SKM-1 (cell line): ENCODE data around the gene B3GAT2.
A peak's percentile ranks its signal among the peaks of the same experiment; 100 is the strongest.

Experiments
- DNase-seq: peaks from one replicate; lab custom pipeline; 2025; ENCODE audit not compliant: unreplicated experiment; lab: John Stamatoyannopoulos, UW

B3GAT2 gene

DNA sequence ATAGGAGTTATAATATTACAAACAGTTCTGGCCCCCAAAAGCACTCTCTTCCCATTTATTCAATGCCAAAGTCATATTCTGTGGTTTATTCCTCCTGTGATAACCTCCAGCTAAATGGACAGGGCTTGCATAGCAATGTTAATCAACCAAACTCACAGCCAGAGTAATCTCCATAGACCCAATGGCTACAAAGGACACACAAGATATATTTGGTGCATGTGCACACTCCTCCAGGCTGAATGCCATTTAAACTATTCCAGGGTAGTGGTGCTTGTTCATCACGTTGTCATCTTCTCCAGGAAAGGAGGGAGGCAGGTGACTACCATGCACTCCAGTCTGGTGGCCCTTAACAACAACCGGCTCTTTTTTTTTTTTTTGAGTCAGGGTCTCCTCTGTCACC lies 56.8 kb downstream of the B3GAT2 start:
- no peak for DNase-seq

DNA sequence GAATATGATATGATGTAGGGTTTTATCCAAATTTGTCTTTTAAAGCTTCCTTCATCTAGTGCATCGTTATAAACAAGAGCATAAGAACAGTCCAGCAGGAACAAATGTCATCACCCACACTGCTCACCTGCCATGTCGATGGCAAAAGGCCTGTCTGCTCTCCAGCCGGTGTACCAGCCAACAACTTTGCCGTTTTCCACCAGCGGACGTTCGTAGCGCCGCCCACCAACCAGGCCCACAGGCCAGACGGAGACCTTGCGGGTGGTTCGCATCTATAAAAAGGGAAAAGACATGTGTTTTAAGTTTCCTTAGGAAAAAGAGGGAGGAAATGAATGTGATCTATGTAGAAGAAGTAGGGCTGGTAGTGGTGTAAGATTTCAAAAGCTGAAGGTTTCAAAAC lies 62.9 kb downstream of the B3GAT2 start:
- no peak for DNase-seq

DNA sequence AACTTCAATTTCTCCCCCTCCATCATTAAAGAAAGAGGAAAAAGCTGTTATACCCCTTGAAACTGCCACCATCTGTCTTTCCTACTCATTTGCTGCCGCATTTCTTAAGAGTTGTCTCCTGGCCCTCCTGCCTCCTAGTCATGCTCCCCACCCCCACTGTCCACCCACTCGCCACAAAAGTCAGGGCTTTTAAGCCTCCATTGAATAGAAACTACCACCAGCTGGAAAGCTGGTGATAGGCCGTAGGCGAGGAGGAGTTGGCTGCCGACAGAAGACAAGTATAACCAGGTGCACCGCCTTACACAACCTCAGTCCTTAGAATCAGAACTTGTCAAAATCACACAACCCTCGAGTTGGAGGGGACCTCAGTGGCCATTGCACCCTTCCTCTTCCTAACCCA lies 67.6 kb downstream of the B3GAT2 start:
- no peak for DNase-seq

DNA sequence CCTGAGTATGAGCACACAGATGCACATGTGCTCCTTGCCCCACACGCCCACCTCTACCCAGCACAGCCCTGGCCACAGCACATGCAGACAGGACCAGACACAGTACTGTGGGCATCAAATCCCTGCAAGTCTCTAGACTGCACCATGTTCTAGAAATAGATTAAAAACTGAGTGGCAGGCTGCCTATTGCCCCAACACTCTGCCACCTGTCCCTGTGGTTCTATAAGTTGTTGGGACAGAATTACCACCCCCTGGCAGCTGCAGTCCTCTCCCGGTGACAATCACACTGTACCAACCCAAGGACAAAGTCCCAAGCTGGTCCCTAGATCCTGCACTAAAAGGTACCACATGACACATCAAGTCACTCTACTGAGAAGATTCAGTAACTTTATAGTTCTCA lies 70.2 kb downstream of the B3GAT2 start:
- DNase-seq: no peak

DNA sequence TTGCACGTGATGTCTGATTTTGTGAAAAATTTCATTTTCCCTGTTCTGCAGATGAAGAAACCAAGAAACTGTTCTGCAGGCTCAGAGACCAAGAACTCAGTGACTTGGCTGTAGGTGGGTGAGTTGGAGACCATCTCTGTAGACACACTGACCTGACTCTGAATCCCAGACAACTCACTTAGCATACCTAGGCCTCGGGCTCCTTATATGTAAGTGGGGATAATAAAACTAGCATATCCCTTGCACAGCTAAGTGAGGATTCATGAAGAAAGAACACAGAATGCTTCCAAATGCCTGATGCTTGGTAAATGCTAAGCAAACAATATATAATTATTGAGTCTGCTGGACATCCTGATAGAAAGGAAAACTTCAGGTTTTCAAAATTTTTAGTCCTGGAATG lies 70.8 kb downstream of the B3GAT2 start:
- no peak for DNase-seq

DNA sequence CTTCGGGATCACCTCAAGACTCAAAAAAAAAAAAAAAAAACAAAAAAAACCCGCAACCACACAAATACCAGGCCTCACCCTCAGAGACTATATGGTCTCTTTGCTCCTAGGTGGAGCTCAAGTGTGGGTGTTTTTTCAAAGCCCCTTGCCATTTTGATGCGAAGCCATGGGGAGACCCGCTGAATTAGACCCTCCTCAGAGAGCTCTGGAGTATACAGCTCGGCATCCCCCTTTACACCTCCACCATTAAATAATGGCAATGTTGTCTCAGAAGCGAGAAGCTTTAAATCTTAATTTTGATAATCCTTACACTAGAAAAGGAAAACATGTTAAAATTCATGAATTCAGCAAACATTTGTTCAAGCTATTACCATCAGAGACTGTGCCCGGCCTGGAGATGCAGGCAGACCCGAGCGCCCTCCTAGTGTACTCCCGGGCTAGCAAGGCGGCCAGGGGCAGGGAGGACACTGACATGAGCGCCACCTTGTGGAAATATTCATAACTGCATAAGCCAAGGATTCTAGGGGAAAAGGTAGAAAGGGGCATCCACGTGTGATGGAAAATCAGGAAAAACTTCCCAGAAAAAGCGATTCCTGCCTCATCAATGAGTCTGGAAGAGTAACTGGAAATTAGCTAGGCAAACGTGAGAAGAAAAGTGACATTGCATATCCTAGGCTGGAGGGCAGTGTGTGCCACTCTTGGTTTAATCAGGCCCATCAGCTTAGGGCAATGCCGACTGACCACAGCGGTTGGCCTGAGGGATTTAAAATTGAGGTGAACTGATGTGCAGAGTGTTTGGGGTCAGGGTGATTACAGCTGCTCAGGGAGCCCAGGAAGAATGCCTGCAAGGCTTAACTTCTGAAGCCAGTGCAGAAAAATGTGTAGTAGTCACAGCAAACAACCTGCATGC lies 72.5 kb downstream of the B3GAT2 start:
- DNase-seq: peak; percentile 22

DNA sequence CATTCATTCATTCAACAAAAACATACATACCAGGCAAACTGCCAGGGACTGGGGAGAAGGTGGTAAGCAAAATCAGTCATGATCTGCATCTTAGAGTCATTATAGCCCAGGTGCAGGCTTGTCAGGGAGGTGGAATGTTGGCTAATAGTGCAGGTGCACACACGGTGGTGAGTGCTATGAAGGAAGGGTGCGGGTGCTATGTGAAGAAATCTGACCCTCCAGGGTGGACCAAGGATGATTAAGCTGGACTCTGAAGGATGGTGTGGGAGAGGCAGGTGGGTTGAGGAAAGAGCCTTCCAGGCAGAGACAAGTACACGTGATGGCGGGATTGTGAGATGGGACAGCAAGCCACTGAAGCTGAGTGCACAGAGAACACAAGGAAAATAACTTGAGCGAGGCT lies 77.4 kb downstream of the B3GAT2 start:
- no peak for DNase-seq

DNA sequence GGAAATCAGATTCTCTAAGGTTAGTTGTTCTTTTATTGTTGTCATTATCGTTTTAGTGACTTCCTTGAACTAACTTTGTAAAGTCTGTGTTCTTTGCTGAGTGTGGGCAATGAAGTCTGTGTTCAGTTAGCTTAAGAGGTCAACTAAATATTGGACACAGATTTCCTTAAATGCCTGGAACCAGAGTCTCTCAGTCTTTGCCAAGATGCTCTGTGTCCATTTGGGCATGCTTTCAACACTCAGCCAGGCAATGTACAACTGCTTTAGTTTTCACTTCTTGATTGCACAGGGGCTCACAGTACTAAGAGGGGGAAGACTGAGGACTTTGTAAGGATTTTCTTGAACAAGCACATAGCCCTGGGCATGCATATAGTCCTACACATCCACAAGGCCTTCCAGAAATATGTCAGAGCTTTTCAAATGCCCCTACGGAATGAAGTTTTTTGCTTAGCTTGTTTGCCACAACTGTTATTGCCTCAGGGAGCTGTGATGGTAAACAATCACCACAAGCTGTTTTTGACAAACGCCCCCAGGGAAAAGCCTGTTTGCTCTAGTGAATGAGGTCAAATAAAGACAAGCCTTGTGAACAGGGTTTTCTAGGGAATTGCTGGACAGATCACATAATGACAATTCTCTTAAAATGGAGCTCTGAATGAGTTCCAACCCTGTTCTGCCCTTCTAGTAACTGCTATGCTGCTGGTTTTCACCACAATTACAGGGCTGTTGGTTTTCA lies 82.5 kb downstream of the B3GAT2 start:
- no peak for DNase-seq

DNA sequence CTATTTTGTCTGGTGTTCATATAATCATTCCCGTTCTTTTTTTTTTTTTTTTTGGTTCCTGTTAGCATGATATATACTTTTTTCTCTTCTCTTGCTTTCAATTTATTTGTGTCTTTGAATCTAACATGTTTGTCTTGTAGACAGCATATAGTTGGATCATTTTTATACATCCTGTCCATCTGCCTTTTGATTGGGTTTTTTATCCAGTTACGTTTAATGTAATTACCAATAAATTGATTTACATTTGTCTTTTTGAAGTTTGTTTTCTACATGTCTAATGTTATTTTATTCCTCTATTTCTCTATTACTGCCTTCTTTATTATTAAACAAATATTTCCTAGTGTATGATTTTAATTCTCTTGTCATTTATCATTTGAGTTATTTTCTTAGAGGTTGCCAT lies 84.4 kb downstream of the B3GAT2 start:
- DNase-seq: no peak

DNA sequence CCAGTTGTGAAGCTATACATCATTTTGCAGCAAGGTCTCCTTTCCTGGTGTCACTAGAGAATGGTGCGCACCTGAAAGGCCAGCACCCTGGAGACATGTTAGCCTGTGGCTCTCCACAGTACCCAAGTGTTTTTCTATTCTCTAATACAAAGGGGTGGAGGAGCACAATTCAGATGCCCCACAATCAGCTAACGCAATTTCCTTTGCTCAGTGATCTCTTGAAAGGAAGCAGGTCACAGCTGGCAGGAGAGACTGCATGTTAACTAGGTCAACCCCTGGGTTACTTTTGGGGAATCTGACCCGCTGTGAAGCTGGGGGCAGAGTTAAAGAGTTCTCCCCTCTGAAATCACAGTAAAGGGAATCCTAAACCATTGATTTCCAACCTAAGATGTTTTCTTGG lies 92.5 kb downstream of the B3GAT2 start:
- no peak for DNase-seq

DNA sequence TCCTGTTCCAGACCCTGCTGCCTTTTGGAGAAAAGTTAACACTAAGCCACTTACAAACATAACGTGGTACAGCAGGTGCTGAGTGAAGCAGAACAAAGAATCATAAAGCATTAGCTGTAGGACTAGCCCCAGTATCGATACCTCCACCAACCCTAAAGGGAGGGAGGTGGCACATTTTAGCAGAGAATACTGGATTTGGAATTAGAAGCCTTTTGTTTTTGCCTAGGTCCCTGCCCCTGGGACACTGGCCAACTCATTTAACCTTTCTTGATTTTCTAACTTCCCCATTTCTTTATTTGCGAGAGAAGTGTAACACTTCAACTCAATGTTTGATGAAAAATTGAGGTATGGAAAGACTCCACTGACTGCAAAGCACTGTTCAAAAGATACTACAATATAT lies 93.5 kb downstream of the B3GAT2 start:
- no peak for DNase-seq

DNA sequence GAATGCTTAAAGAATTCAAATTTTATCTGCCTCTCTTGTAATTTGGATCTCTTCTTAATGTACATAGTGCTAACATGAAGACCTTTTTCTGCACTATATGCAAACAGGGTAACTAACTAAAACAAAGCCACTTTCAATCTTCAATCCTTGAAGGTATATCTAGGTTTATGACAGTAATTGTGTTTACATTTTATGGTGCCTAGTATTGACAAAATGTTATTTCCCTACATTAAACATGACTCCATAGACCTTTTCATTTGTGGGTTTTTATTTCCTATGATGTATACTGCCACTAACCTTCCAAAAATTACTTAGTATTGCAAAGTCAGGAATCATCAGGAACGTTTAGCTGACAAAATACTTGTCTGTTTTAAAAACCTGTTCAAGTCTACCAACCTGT lies 95.9 kb downstream of the B3GAT2 start:
- DNase-seq: no peak

DNA sequence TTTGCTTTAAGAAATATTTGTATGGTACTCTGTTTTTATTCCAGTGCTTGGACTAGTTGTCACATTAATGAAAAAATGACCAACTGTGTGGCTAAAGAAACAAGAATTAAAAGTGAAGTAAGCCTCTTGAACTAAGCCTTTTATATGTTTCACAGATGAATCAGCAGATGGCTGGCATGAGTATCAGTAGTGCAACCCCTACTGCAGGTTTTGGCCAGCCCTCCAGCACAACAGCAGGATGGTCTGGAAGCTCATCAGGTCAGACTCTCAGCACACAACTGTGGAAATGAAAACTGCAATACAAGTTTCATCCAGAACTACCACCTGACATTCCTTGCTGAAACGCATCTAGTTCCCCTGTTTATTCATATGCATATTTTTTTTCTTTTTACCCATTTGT lies 96.8 kb downstream of the B3GAT2 start:
- no peak for DNase-seq

DNA sequence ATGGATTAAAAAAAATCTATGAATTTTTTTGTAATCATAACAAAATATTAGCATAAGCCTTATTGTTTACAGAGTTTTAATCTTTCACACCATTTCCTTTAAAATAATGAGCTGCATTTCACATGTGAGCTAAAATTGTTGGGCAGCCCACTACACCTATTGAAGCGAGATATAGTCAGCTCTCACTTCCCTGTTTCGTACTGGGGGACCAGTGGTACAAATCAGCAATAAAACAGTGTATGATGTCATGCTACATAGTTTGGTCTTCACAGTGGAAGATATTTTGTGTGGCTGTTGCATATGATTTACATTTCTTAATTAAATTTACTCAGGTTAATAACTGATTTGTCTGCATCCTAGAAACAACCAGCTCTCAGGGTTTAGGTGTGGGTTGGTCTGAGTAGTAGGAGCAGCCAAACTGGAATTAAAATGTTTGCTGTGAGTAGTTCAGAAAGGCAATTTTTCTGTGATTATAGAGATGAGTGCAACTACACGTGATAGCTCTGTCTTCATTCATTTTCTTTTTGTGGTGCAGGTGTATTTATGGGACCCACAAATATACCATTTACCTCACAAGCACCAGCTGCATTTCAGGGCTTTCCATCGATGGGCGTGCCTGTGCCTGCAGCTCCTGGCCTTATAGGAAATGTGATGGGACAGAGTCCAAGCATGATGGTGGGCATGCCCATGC lies 99.3 kb downstream of the B3GAT2 start:
- no peak for DNase-seq

DNA sequence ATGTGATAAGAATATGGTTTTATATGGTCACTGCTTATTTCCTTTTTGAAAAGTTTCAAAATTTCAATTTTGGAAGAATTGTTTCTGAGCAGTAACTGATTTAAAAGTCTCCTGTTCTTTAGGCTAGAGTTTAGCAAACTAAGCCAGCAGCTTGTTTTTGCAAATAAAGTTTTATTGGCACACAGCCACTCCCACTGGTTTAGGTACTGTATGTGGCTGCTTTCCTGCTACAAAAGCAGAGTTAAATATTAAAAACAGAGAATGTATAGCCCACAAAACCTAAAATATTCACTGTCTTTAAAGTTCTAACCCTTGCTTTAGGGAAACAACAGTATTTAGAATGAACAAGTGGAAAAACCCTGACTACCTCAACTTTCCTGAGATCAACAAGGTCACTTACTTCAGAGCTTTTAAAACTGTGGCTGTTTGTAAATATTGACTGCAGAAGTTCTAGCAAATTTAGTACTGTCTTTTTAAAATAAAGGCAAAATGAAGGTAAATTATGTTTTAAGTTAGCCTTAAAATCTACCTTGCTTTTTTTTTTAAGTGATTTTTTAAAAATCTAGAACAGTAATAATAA lies 104.1 kb downstream of the B3GAT2 start:
- DNase-seq: no peak

DNA sequence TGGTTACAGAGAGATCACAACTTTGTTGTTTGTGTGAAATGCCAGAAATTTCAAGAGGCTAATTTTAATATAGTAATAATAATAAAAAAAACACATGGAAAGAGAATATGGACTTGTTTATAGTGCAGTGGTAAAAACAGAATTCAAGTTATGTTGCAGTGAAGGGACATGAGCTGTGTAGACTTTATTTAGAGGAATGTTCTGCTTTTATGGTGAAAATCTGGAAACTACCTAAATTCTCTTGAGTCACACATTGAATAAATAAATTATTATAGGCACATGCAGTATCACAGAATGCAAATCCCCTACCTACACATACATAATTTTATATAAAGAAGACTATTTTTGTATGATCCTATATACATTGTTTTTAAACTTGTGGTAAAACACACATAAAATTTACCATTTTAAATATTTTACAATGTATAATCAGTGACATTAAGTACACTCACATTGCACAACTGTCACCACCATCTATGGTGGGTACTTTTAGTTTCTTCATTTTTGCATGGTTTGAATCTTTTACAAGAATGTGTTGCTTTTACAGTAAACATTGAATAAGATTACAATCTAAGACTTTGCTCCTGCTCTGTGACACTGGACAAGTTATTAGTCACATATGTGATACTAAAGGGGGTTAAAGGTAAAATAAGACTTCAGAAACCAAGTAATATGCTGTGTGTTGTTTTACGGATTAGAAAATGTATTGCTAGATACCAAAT lies 107.4 kb downstream of the B3GAT2 start:
- no peak for DNase-seq

DNA sequence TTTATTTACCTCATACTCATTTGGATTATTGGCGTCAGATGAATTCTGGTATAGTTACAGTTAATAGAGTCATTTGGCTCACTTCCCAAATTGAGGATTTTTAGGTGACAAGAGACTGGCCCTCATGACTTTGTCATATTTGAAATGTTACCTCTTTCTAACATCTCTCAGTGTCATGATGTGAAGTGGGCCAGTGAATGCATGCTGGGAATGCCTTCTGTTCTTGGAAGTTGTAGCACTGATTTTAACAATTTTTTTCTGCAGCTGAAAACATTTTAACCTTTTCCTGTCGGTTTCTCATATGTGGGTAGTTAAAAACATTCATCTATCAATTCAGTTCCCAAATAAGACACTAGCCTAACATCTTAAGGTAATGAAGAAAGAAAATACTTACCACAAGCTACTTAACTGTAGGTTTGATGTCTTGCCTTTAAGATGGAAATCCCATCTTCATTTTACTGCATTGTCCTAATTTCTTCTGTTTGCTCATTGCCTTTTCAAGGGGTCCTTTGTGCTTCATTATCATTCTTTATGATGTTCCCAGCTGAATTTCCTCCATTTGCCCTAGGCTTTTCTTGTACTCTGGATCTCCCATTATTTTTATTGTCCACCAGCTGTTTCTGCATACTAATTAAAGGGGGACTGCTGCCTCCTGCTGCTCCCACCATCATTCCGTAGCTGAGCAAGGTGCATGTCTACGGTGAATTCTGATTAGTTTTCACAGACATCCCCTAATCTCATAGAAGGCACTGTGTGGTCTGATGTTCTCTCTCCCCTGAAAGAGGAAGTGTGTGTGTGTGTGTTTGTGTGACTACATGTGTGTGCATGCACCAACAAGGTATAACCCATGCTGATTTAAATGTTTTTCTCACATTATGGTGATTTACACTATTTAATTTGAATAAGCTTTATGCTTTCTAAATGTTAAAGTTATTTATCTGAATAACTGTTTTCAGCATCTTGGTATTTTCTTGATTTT lies 109.5 kb downstream of the B3GAT2 start:
- DNase-seq: no peak

DNA sequence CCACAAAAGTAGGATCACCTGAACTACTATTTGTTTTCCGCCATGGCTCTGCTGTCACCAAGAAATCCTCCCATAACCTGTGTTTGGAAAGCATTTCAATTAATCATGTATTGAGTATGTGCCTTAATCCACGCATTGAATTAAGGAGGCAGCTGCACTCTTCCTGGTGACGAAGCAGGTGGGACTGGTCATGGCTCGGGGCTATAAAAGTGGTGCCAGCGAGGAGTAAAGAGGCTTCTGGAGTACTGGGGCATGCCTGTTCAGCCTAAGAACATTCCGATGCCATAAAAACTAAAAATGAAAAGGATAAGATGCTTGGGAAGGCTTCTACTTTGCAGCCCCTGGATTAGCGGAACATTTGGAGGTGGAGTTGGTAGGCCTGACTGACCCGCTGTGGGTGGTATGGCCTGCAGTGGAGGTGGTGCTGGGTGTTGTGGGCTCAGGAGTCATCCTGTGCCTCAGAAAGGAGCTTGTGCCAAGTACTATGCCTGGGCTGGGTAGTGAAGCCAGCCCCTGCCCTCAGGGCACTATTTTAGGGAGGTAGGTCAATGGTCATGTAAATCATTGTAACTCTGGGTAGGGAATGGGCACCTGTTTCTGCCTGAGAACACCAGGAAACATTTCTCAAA lies 110.5 kb downstream of the B3GAT2 start:
- no peak for DNase-seq

DNA sequence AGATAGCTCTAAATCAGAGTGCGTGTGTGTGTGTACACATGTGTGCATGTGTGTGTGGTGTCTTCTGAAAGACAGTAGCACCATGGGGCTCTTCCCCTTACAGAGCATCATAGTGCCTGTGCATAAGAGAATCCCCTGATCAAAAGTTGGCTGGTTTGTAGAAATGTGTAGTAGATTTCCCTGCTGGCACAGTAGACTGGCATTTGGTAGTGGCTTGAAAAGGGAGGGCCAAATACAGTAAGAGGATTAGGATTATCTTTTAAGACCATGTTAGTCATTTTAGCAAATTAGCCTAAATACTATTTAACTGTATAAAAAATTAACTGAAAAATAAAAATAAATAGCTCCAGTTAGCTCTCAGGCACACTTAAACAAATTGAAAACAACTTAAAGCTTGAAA lies 112.6 kb downstream of the B3GAT2 start:
- DNase-seq: no peak
